H1 (cell line): ENCODE results near the gene WRAP73. TPM values are rescaled to one million over a fixed set of nuclear protein-coding genes. Genes with fewer than 3 reads are reported as not detected.

Source experiments
- CTCF ChIA-PET: fragments of 300-600 bp; sonication (Branson Sonifier 250); formaldehyde crosslinking; loops from one replicate; lab custom pipeline; 2021; ENCODE audit not compliant: partially characterized antibody; lab: Charles Lee
- POLR2A ChIA-PET: fragments of 300-600 bp; sonication (Branson Sonifier 250); formaldehyde crosslinking; loops from one replicate; lab custom pipeline; 2021; ENCODE audit warnings: inconsistent platforms; ENCODE audit not compliant: partially characterized antibody; lab: Charles Lee
- DNase-seq, 2 experiments: peaks; one replicate each; pipeline versions ENCODE4 v3.0.0 to v3.0.0-alpha.2; 2010 to 2022; ENCODE audit warnings: low spot score in 2 of 2, low read depth in 1 of 2, mixed read lengths in 1 of 2
- FAIRE-seq: peaks from 2 replicates; lab custom pipeline; 2011; peaks lifted over from hg19 to GRCh38; lab: Jason Lieb, UNC
- H2AFZ ChIP-seq: 2 replicates; pipeline ENCODE4 v1.8.1; 2012; ENCODE audit warnings: low read length, inconsistent platforms
- H2AK5ac ChIP-seq: 2 replicates; pipeline ENCODE4 v1.6.1; 2013; ENCODE audit warnings: low read depth, low read length
- H2BK120ac ChIP-seq: replicated peaks from 2 replicates; pipeline ENCODE3; 2013; ENCODE audit warnings: low read depth, low read length, inconsistent platforms
- H2BK12ac ChIP-seq: 2 replicates; pipeline ENCODE4 v1.6.1; 2013; ENCODE audit warnings: low read depth, low read length
- H2BK15ac ChIP-seq: 2 replicates; pipeline ENCODE4 v1.6.1; 2013; ENCODE audit warnings: low read length
- H2BK20ac ChIP-seq: 2 replicates; pipeline ENCODE4 v1.6.1; 2013; ENCODE audit warnings: low read length
- H2BK5ac ChIP-seq: 2 replicates; pipeline ENCODE4 v1.6.1; 2013; ENCODE audit warnings: low read depth, low read length
- H3K14ac ChIP-seq: 2 replicates; pipeline ENCODE4 v1.6.1; 2013; ENCODE audit warnings: inconsistent platforms; ENCODE audit not compliant: insufficient read length
- H3K18ac ChIP-seq: 2 replicates; pipeline ENCODE4 v1.6.1; 2013; ENCODE audit warnings: low read length; ENCODE audit errors: extremely low read depth
- H3K23ac ChIP-seq: 2 replicates; pipeline ENCODE4 v1.6.1; 2013; ENCODE audit warnings: inconsistent platforms; ENCODE audit not compliant: insufficient read length
- H3K23me2 ChIP-seq: 2 replicates; pipeline ENCODE4 v1.6.1; 2013; ENCODE audit warnings: low read depth, low read length
- H3K27ac ChIP-seq: 2 replicates; pipeline ENCODE4 v1.6.1; 2011; ENCODE audit warnings: low read depth, low read length, inconsistent platforms
- H3K27me3 ChIP-seq, 4 experiments: replicated peaks in 1 of 4; 1 replicate in 1 of 4; 2 replicates in 3 of 4; pipeline versions ENCODE4 v1.6.1 to v1.8.1; 2011 to 2013; ENCODE audit warnings: low read length in 3 of 4, mild to moderate bottlenecking in 3 of 4, inconsistent platforms in 2 of 4, mixed read lengths in 2 of 4, moderate library complexity in 1 of 4; ENCODE audit not compliant: control insufficient read depth in 3 of 4, insufficient read depth in 3 of 4; ENCODE audit errors: extremely low read depth in 1 of 4
- H3K36me3 ChIP-seq, 4 experiments: 2 replicates each; pipeline versions ENCODE4 v1.6.1 to v1.8.1; 2011 to 2013; ENCODE audit warnings: mild to moderate bottlenecking in 4 of 4, low read length in 3 of 4, moderate library complexity in 2 of 4, control low read depth in 1 of 4, inconsistent platforms in 1 of 4; ENCODE audit not compliant: insufficient read depth in 4 of 4, control insufficient read depth in 2 of 4
- H3K4ac ChIP-seq: replicated peaks from 2 replicates; pipeline ENCODE3; 2013; ENCODE audit warnings: low read length, low read depth, mixed read lengths, inconsistent platforms; ENCODE audit not compliant: insufficient read length
- H3K4me1 ChIP-seq, 4 experiments: replicated peaks in 1 of 4; 1 replicate in 1 of 4; 2 replicates in 3 of 4; pipeline versions ENCODE4 v1.6.1 to v1.8.1; 2011 to 2013; ENCODE audit warnings: low read length in 3 of 4, inconsistent platforms in 2 of 4, mixed read lengths in 1 of 4; ENCODE audit not compliant: insufficient read depth in 4 of 4, control insufficient read depth in 3 of 4
- H3K4me2 ChIP-seq, 2 experiments: 2 replicates each; pipeline versions ENCODE4 v1.6.1 to v1.8.1; 2011 to 2013; ENCODE audit warnings: low read depth in 2 of 2, low read length in 2 of 2, control low read depth in 1 of 2, inconsistent platforms in 1 of 2, mild to moderate bottlenecking in 1 of 2; ENCODE audit not compliant: insufficient read depth in 1 of 2
- H3K4me3 ChIP-seq, 4 experiments: fragments of 200-600, 300-600 bp in 1 of 4; sonication (generic), shearing (Covaris generic), sonication (Bioruptor Twin) in 1 of 4; 2 replicates each; pipeline versions ENCODE4 v1.5.1 to v1.8.1; 2011 to 2016; ENCODE audit warnings: low read length in 4 of 4, low read depth in 3 of 4, control low read depth in 2 of 4, inconsistent platforms in 2 of 4, mild to moderate bottlenecking in 2 of 4, mixed read lengths in 1 of 4, moderate library complexity in 1 of 4; ENCODE audit not compliant: insufficient read depth in 2 of 4; ENCODE audit errors: extremely low read depth in 1 of 4
- H3K56ac ChIP-seq: replicated peaks from 2 replicates; pipeline ENCODE3; 2013; ENCODE audit warnings: low read depth, mild to moderate bottlenecking, mixed read lengths, low read length, inconsistent platforms; ENCODE audit not compliant: insufficient read length
- H3K79me1 ChIP-seq: 2 replicates; pipeline ENCODE4 v1.6.1; 2013; ENCODE audit warnings: low read depth, low read length, control low read depth
- H3K79me2 ChIP-seq, 2 experiments: 2 replicates each; pipeline versions ENCODE4 v1.6.1 to v1.8.1; 2012 to 2013; ENCODE audit warnings: low read length in 2 of 2, mild to moderate bottlenecking in 2 of 2, inconsistent platforms in 1 of 2; ENCODE audit not compliant: insufficient read depth in 2 of 2, control insufficient read depth in 1 of 2
- H3K9ac ChIP-seq, 4 experiments: replicated peaks in 1 of 4; 1 replicate in 1 of 4; 2 replicates in 3 of 4; pipeline versions ENCODE4 v1.6.1 to v1.8.1; 2011 to 2013; ENCODE audit warnings: low read depth in 3 of 4, low read length in 3 of 4, control low read depth in 2 of 4, mild to moderate bottlenecking in 2 of 4, moderate library complexity in 2 of 4, inconsistent platforms in 1 of 4; ENCODE audit errors: extremely low read depth in 1 of 4
- H3K9me3 ChIP-seq, 2 experiments: 2 replicates each; pipeline versions ENCODE4 v1.6.1 to v1.8.1; 2012 to 2013; ENCODE audit warnings: mild to moderate bottlenecking in 2 of 2, moderate library complexity in 2 of 2, control low read depth in 1 of 2, inconsistent platforms in 1 of 2, low read depth in 1 of 2, low read length in 1 of 2, mixed read lengths in 1 of 2; ENCODE audit not compliant: insufficient read depth in 2 of 2
- H4K20me1 ChIP-seq, 2 experiments: replicated peaks in 1 of 2; 2 replicates each; pipeline versions ENCODE3 to v1.8.1; 2011 to 2013; ENCODE audit warnings: inconsistent platforms in 2 of 2, low read length in 2 of 2, mild to moderate bottlenecking in 1 of 2; ENCODE audit not compliant: insufficient read depth in 2 of 2, control insufficient read depth in 1 of 2
- H4K5ac ChIP-seq: 2 replicates; pipeline ENCODE4 v1.6.1; 2013; ENCODE audit warnings: low read length, low read depth, mixed read lengths, inconsistent platforms; ENCODE audit not compliant: insufficient read length
- H4K8ac ChIP-seq: 2 replicates; pipeline ENCODE4 v1.8.0; 2013; ENCODE audit warnings: mild to moderate bottlenecking, moderate library complexity, low read length, inconsistent platforms; ENCODE audit not compliant: insufficient read depth; ENCODE audit errors: extremely low read depth
- H4K91ac ChIP-seq: replicated peaks from 2 replicates; pipeline ENCODE3; 2013; ENCODE audit warnings: low read length, mixed read lengths, inconsistent platforms; ENCODE audit not compliant: insufficient read length
- CTCF ChIP-seq, 3 experiments: IDR thresholded peaks; 1 replicate in 2 of 3; 2 replicates in 1 of 3; pipeline versions ENCODE4 v1.5.1 to v1.6.1; 2011; ENCODE audit warnings: low read length in 3 of 3, mild to moderate bottlenecking in 3 of 3, inconsistent platforms in 2 of 3, low read depth in 1 of 3, moderate library complexity in 1 of 3; ENCODE audit not compliant: insufficient read depth in 1 of 3; ENCODE audit errors: control extremely low read depth in 1 of 3
- EZH2 ChIP-seq: fragments of 200-600 bp; sonication (generic); IDR thresholded peaks from 2 replicates; pipeline ENCODE4 v1.7.1; 2012; ENCODE audit warnings: low read depth, mild to moderate bottlenecking, moderate library complexity, low read length, inconsistent platforms; ENCODE audit not compliant: severe bottlenecking
- HDAC2 ChIP-seq, 2 experiments: fragments of 300-600 bp in 1 of 2; sonication (generic) in 1 of 2; IDR thresholded peaks; 2 replicates each; pipeline ENCODE4 v1.6.1; 2011 to 2012; ENCODE audit warnings: low read depth in 2 of 2, low read length in 2 of 2, mild to moderate bottlenecking in 2 of 2, moderate library complexity in 2 of 2, borderline replicate concordance in 1 of 2, inconsistent platforms in 1 of 2
- JUN ChIP-seq: IDR thresholded peaks from 2 replicates; pipeline ENCODE4 v1.6.1; 2011; ENCODE audit warnings: low read depth, mild to moderate bottlenecking, improper control_type of control experiment, low read length
- MAX ChIP-seq: IDR thresholded peaks from 2 replicates; pipeline ENCODE4 v1.6.1; 2012; ENCODE audit warnings: inconsistent platforms
- RAD21 ChIP-seq, 2 experiments: IDR thresholded peaks in 1 of 2; conservative IDR thresholded peaks in 1 of 2; 2 replicates each; pipeline ENCODE4 v1.6.1; 2011; ENCODE audit warnings: low read depth in 2 of 2, low read length in 2 of 2, improper control_type of control experiment in 1 of 2, inconsistent platforms in 1 of 2, mild to moderate bottlenecking in 1 of 2, moderate library complexity in 1 of 2
- TCF12 ChIP-seq: IDR thresholded peaks from 2 replicates; pipeline ENCODE4 v1.6.1; 2011; ENCODE audit warnings: low read depth, mild to moderate bottlenecking, low read length
- WGBS, 2 experiments: shearing (Covaris generic) in 1 of 2; methylation state at CpG; one replicate each; pipeline versions ENCODE4 v1.1.6 to v1.1.7; 2013 to 2015; ENCODE audit warnings: low lambda C conversion rate in 2 of 2, mixed read lengths in 2 of 2, inconsistent platforms in 1 of 2, low coverage in 1 of 2, missing lambda C conversion rate in 1 of 2; ENCODE audit not compliant: insufficient replicate concordance in 2 of 2, insufficient coverage in 1 of 2, insufficient read length in 1 of 2; ENCODE audit errors: extremely low coverage in 1 of 2, missing lambda C conversion rate in 1 of 2; 5-methylcytosine and 5-hydroxymethylcytosine counted together
- polyA plus RNA-seq, 7 experiments: library from polyadenylated mRNA; depleted of rRNA in 3 of 7; stranded (reverse) in 5 of 7; unstranded in 2 of 7; fragments of >200 nt in 5 of 7; fragments of 200-250 nt in 2 of 7; gene quantifications; 1 replicate in 5 of 7; 2 replicates in 1 of 7; 4 replicates in 1 of 7; pipeline versions ENCODE4 v1.2.1 to v1.2.3, GENCODE V29; 2011 to 2013; ENCODE audit warnings: missing spikeins in 2 of 7, mixed read lengths in 2 of 7
- total RNA-seq: library from RNA; stranded (reverse); fragmentation: NEBNext Ultra II Directional; extraction: Animal tissue kit (Norgen Biotek cat#: 25700); gene quantifications from 2 replicates; pipeline ENCODE4 v1.2.1, GENCODE V29; 2021

WRAP73 gene
- total and polyA plus RNA-seq, 2 of the 8 experiments (the other 6 are each of a cell fraction or from before 2014, with no cell fraction given), result 30.3 to 50.7 TPM

GRCh38 chr1:3678361-3679097 is 28.6 kb upstream of the WRAP73 start:
- Histone ChIP-seq H2BK20ac (no peak overlapping the region), H3K4ac (no peak overlapping the region), H4K91ac (peak overlapping the region; percentile 74), H3K14ac (no peak overlapping the region), H3K23me2 (peaks cover 4% of the 10 kb centered on the region; the same call in 1 of the 2 replicates), H4K5ac (peak overlapping the region; percentile 12), H3K9ac (no peak overlapping the region), H2BK5ac (peak overlapping the region; percentile 16; the same call in 1 of the 2 replicates), H3K27ac (no peak overlapping the region), H3K36me3 (no peaks in the 10 kb centered on the region), H3K79me2 (no peaks in the 10 kb centered on the region), H2BK120ac (no peak overlapping the region), H2AK5ac (no peak overlapping the region), H3K4me2 (no peak overlapping the region), H3K9me3 (no peaks in the 10 kb centered on the region), H3K23ac (no peak overlapping the region), H3K18ac (0 out of 2 replicates have a peak overlapping the region, but pooled peaks have one; percentile 24), H3K79me1 (no peaks in the 10 kb centered on the region), H2BK12ac (peak overlapping the region; percentile 60; the same call in 1 of the 2 replicates), H3K4me3 (no peak overlapping the region), H3K27me3 (peaks cover 0 to 3% (median 0%) of the 10 kb centered on the region in 4 experiments; a peak in 2 of 7 replicates), H3K4me1 (peaks cover 0 to 25% (median 16%) of the 10 kb centered on the region in 4 experiments; a peak in 6 of 7 replicates), H4K20me1 (no peaks in the 10 kb centered on the region), H2AFZ (no peak overlapping the region), H4K8ac (peak overlapping the region; percentile 71; the same call in 1 of the 2 replicates), H3K56ac (no peak overlapping the region), H2BK15ac (peak overlapping the region; percentile 81; the same call in 1 of the 2 replicates)
- ChIA-PET POLR2A (no interaction called here), CTCF (interaction anchor here (1.1 to 2.4 kb wide), 4 partner anchors 8 to 46 kb away, joined by 4 to 9 read pairs (median 4); no protein-coding TSS in a partner anchor)
- FAIRE-seq (no peak), DNase-seq (peak in 1 of 2 experiments; percentile 72)
- 70% methylated on average over 15 of the region's 21 CpGs; no CpG with 5 or more reads in 1 of the 2 experiments for WGBS, 2 experiments
- peak; percentile 21 to 42; a peak in 2 of 4 replicates for TF ChIP-seq RAD21 (IDR thresholded peaks at IDR 0.05 in 1 of 2, conservative IDR thresholded peaks at IDR 0.05 in 1 of 2; ENCODE audit: low read depth in 2 of 2, low read length in 2 of 2)
- TF ChIP-seq MAX, result peak; percentile 38; the same call in 1 of the 2 replicates
- TF ChIP-seq TCF12, result no peak
- no peak for TF ChIP-seq HDAC2 (IDR thresholded peaks at IDR 0.05; ENCODE audit: borderline replicate concordance in 1 of 2, low read depth in 2 of 2, low read length in 2 of 2)
- peak in 2 of 3 experiments; percentile 13 to 24; a peak in 1 of 4 replicates for TF ChIP-seq CTCF (IDR thresholded peaks at IDR 0.05; ENCODE audit: control extremely low read depth in 1 of 3, insufficient read depth in 1 of 3, low read depth in 1 of 3, low read length in 3 of 3)
- no peak for TF ChIP-seq EZH2
- no peak for TF ChIP-seq JUN
